ENCODE results near the gene NSDHL.

Gene NSDHL

DNA sequence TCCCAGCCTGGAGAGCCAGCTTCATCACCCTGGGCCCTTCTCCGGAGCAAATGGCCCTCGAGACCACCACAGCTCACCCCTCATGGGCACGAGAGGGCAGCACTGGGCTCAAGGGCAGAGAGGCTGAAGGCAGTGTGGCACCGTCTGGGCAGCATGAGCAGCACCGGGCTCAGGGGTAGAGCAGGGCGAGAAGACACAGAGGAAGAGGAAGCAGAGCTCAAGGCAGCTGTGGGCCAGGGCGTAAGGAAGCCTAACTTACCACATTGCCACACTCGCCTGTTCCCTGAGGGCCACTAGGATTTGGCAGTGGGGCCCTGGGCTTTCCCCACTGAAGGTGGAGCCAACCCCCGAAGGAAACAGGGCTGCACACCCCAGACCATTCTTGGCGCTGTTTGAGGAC is 82.5 kb downstream of the NSDHL start:
- DNase-seq (no peak), ATAC-seq (no peak)

DNA sequence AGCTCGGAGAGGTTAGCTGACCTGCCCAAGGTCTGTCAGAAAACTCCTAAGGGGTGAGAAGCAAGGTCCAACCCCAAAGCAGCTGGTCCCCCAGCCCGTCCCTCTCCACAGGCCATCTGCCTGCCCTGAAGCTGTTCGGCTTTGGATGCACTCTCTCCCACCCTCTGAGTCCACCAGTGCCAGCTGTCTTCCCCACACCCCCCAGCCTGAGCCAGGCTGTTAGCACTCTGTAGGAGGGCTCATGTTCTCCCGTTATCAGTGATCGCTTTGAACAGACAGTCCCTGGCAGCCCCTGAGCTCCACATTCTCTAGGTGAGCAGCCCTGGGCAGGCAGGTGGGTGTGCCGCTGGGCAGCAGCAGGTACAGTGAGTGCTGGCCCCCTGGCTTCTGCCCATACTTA is 83.0 kb downstream of the NSDHL start:
- ATAC-seq (no peak), DNase-seq (no peak)

DNA sequence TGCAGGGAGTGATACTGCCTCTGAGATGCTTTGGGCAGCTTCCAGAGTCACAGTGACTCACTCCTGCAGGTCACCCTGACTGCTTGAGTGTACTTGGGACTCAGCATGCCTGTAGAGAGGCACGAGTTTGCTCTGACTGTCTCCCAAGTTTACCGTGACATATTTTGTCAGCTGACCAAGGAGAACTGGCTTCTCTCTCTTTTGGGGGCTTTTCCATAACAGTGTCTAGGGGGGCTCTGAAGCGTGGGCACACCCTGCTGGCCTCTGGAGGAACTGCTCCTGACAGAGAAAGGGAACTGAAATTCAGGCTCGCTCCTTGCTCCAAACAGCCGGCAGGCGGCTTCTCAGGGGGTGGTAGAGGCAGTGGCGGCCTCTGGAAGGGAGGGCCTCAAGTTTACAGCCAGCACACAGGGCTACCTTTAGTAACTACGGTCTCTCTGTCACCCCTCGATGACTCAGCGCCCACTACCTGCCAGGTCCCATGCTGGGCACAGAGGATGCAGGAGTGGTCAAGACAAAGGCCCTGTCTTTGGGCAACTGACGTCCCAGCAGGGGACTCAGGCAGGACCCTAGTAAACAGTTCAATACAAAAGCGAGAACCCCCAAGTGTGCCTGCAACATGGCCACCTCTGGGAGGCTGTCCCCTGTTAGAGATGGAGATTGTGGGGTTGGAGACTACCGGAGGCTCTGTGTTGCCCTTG is 84.8 kb downstream of the NSDHL start:
- peak; percentile 22 for ATAC-seq
- peak; percentile 16 for DNase-seq

DNA sequence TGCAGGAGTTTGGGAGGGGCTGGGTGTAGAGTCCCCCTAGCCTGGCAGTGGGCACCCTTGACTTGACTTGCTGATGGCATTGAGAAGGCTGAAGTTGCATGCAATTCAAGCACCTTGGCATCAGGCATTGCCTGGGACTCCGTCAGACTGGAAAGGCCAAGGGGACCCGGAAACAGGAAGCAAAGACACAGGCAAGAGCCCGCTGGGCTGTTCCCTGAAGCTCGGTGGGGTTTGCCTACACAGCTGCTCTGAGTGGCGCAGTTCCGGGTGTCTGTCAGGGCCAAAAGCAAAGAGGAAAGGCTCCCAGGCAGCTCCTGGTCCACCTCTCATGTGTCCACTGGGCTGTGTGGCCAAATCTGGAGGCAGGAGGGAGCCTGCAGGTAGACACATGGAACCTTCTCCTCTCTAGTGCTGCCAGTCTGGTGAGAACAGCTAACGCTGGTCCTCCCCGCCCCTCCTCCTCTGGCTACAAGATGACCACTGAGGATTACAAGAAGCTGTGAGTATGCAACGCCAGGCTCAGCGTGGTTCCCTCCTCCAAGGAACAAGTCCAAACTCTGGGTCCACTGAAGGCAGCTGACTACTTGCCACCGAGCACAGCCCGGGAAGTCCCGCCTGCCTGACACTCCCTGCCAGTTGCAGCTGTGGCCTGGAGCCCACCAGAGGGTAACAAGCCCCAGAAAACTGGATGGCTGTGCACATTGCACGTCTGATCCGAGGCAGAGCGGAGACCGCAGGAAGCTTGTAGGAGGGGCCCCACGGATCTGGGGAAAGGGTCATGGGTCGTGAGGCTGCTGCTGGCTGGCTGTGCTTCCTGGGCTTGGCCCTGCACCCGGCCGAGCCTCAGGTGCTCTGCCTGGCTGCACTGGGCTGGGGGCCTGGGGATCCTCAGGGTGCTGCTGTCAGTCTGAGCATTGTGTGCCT is 87.1 kb downstream of the NSDHL start:
- ATAC-seq (no peak), DNase-seq (no peak)

DNA sequence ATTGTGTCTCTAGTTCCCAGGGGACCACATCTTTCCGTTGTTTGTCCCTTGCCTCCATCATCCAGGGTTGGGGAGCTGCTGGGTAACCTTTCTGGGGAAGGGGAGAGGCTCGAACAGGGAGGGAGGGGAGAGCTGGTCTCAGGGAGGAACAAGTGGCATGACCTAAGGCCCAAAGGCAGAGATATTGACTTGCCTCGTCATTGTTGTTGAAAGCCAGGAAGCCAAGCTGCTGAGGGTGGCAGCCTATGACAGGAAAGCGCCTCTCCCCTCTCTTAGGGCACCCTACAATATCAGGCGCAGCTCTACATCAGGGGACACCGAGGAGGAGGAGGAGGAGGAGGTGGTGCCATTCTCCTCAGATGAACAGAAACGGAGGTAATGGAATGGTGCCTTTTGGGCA is 87.8 kb downstream of the NSDHL start:
- ATAC-seq = no peak

More for the DNA sequence above, 87.8 kb downstream of the NSDHL start:
- DNase-seq = no peak

Measured in stimulated activated naive CD8-positive, alpha-beta T cell treated with anti-CD3 and anti-CD28 coated beads, Interleukin-15, Interleukin-2, amounts not matched to agents 100 U/mL and 50 U/mL, for 24 hours (primary cell).